Natural killer cell (primary cell): Measurements from ENCODE around the gene KIF5B. TPM values are rescaled to one million over a fixed set of nuclear protein-coding genes. Genes with fewer than 3 reads are reported as not detected.
"Not testable (repeated sequence)": the region's sequence is repeated elsewhere in the genome, so short reads cannot be mapped to it uniquely, and the experiment has no call there.

Source experiments
- ATAC-seq, 3 donors: fragments of 150-1000 bp in 2 of 3; fragments of 200-7000 bp in 1 of 3; cut with Tn5 transposase; 1 replicate in 1 of 3; 2 replicates in 2 of 3; pipeline ENCODE4 v1.10.0; 2021; ENCODE audit warnings: mild to moderate bottlenecking in 2 of 3, moderate library complexity in 2 of 3
- DNase-seq, 2 donors: peaks; one replicate each; pipeline versions ENCODE4 v3.0.0 to v3.0.0-alpha.2; 2013 to 2021; ENCODE audit warnings: mixed read lengths in 1 of 2
- H3K27ac ChIP-seq: one replicate; pipeline ENCODE4 v1.5.1; 2013; ENCODE audit warnings: mild to moderate bottlenecking, low read length
- H3K27me3 ChIP-seq: one replicate; pipeline ENCODE4 v1.6.1; 2013; ENCODE audit warnings: low read length; ENCODE audit not compliant: control insufficient read depth, insufficient read depth
- H3K36me3 ChIP-seq: one replicate; pipeline ENCODE4 v1.6.1; 2013; ENCODE audit warnings: low read length; ENCODE audit not compliant: control insufficient read depth, insufficient read depth
- H3K4me1 ChIP-seq: one replicate; pipeline ENCODE4 v1.6.1; 2013; ENCODE audit warnings: low read length; ENCODE audit not compliant: control insufficient read depth, insufficient read depth
- H3K4me3 ChIP-seq: one replicate; pipeline ENCODE4 v1.5.1; 2013; ENCODE audit warnings: low read length
- H3K9me3 ChIP-seq: one replicate; pipeline ENCODE4 v1.6.1; 2013; ENCODE audit warnings: low read length; ENCODE audit not compliant: control insufficient read depth, insufficient read depth
- H3K27ac Mint-ChIP-seq, 2 donors: one replicate each; pipeline ENCODE4 v1.8.0; 2022; ENCODE audit warnings: mild to moderate bottlenecking in 2 of 2, mixed read lengths in 2 of 2, moderate library complexity in 1 of 2
- H3K27me3 Mint-ChIP-seq, 2 donors: one replicate each; pipeline ENCODE4 v1.8.0; 2022; ENCODE audit warnings: low read depth in 2 of 2, mixed read lengths in 2 of 2
- H3K36me3 Mint-ChIP-seq: one replicate; pipeline ENCODE4 v1.8.0; 2022; ENCODE audit warnings: mixed read lengths
- H3K4me1 Mint-ChIP-seq, 2 donors: one replicate each; pipeline ENCODE4 v1.8.0; 2022; ENCODE audit warnings: mixed read lengths in 2 of 2
- H3K4me3 Mint-ChIP-seq: one replicate; pipeline ENCODE4 v1.8.0; 2022; ENCODE audit warnings: mild to moderate bottlenecking, moderate library complexity, mixed read lengths
- H3K9me3 Mint-ChIP-seq, 2 donors: one replicate each; pipeline ENCODE4 v1.8.0; 2022; ENCODE audit warnings: mixed read lengths in 2 of 2
- WGBS: methylation state at CpG from one replicate; pipeline ENCODE4 v1.1.7; 2013; ENCODE audit warnings: missing lambda C conversion rate; ENCODE audit not compliant: insufficient coverage; 5-methylcytosine and 5-hydroxymethylcytosine counted together
- intact Hi-C: fragments of 100-400 bp; cut with micrococcal nuclease; formaldehyde crosslinking; loops from one replicate; pipeline ENCODE4 v1.14.2; 2022
- total RNA-seq, 4 donors: library from RNA; stranded (reverse); fragments of 120-200 nt in 1 of 4; gene quantifications; one replicate each; pipeline versions ENCODE4 v1.2.3 to v1.2.4, GENCODE V29; 2013 to 2022
- TF ChIP-seq, protein P1 (sequence below): fragments of 200-600 bp; IDR thresholded peaks from one replicate; pipeline ENCODE4 v1.8.0; 2022; ENCODE audit warnings: antibody characterized with exemption

The KIF5B gene
- total RNA-seq, 3 donors from 2014 or later (not counting 1 experiment from before 2014, with no cell fraction given) = 51.0 to 64.2 (median 61.1) TPM

DNA sequence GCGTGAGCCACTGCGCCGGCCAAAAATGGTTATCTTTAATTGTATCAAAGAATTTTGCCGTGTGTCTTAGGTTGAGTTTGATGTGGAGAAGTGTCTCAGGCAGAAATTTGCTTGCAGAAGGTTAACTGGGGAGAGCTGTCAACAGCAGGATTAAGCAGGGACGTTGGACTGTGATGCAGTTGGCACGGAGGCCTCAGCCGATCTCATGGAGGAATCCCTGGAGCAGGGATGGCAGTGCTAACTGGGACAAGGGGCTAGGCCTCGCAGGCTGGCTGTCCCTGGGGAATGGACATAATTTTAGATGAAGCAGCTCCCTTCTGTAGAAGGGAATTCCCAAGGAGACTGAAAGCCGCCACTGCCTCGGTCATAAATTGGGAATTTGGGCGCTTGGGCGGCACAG is 12.3 kb upstream of the KIF5B start:
- H3K9me3 Mint-ChIP-seq = no peaks in the 10 kb centered on the region
- 86% methylated on average over 12 of the region's 12 CpGs for WGBS

DNA sequence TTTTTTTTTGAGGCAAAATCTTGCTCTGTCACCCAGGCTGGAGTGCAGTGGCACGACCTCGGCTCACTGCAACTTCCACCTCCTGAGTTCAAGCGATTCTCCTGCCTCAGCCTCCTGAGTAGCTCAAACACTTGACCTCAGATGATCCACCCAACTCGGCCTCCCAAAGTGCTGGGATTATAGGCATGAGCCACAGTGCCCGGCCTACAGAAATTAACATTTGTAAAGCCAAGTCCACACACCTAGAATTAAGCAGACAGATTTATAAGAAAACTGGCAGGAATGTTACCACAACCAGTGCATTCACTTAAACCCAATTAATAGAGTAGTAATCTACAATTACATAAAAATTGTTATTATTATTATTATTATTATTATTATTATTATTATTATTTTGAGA is 11.7 kb upstream of the KIF5B start:
- WGBS = 91% methylated on average over 5 of the region's 5 CpGs
- not testable (repeated sequence) for H3K4me1 Mint-ChIP-seq

More for the DNA sequence above, 12.3 kb upstream of the KIF5B start:
- intact Hi-C loops = no loop called here
- Mint-ChIP-seq H3K4me3 (no peak overlapping the region), H3K36me3 (no peaks in the 10 kb centered on the region), H3K27me3 (peaks cover 0 to 7% of the 10 kb centered on the region in 2 donors), H3K27ac (no peak overlapping the region), H3K4me1 (no peaks in the 10 kb centered on the region)
- Histone ChIP-seq H3K4me1 (no peaks in the 10 kb centered on the region), H3K36me3 (no peaks in the 10 kb centered on the region), H3K4me3 (no peak overlapping the region), H3K9me3 (no peaks in the 10 kb centered on the region), H3K27ac (no peak overlapping the region), H3K27me3 (no peaks in the 10 kb centered on the region)
- DNase-seq (no peak), ATAC-seq (no peak)
- TF ChIP-seq, protein P1, sequence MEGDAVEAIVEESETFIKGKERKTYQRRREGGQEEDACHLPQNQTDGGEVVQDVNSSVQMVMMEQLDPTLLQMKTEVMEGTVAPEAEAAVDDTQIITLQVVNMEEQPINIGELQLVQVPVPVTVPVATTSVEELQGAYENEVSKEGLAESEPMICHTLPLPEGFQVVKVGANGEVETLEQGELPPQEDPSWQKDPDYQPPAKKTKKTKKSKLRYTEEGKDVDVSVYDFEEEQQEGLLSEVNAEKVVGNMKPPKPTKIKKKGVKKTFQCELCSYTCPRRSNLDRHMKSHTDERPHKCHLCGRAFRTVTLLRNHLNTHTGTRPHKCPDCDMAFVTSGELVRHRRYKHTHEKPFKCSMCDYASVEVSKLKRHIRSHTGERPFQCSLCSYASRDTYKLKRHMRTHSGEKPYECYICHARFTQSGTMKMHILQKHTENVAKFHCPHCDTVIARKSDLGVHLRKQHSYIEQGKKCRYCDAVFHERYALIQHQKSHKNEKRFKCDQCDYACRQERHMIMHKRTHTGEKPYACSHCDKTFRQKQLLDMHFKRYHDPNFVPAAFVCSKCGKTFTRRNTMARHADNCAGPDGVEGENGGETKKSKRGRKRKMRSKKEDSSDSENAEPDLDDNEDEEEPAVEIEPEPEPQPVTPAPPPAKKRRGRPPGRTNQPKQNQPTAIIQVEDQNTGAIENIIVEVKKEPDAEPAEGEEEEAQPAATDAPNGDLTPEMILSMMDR = no peak

DNA sequence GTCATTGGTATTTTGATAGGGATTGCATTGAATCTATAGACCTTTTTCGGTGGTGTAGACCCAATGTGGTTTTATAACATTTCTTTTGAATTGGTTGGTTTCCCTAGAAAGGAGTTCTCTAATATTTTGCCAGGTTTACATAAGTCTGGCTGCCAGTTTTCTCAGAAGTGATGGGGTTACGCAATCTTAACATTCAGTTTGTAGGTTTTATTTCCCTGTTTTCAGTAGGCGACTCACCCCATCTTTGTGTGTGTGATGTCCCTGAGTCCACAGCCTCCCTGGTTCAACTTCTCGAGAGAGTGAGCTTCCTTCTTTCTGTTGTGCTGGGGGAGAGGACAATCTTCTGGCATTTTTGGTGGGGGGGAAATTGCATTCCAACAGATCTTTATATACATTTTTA is 9.6 kb upstream of the KIF5B start:
- Mint-ChIP-seq H3K36me3 (no peaks in the 10 kb centered on the region), H3K9me3 (no peaks in the 10 kb centered on the region), H3K4me3 (no peak overlapping the region), H3K4me1 (no peaks in the 10 kb centered on the region), H3K27ac (no peak overlapping the region), H3K27me3 (peaks cover 0 to 7% of the 10 kb centered on the region in 2 donors)
- no peaks in the 10 kb centered on the region for H3K9me3 ChIP-seq
- H3K36me3 ChIP-seq = no peaks in the 10 kb centered on the region
- WGBS = 50% methylated on average over 4 of the region's 4 CpGs
- no peaks in the 10 kb centered on the region for H3K27me3 ChIP-seq
- no peak overlapping the region for H3K4me3 ChIP-seq
- intact Hi-C loops = no loop called here
- no peak overlapping the region for H3K27ac ChIP-seq
- DNase-seq (no peak), ATAC-seq (no peak)
- TF ChIP-seq, protein P1 = no peak
- H3K4me1 ChIP-seq = no peaks in the 10 kb centered on the region

More for the DNA sequence above, 11.7 kb upstream of the KIF5B start:
- ATAC-seq, H3K36me3 ChIP-seq, H3K27ac ChIP-seq, H3K4me3 ChIP-seq, H3K27me3 ChIP-seq, H3K4me1 ChIP-seq, H3K36me3 Mint-ChIP-seq, DNase-seq, intact Hi-C loops, H3K9me3 ChIP-seq, H3K9me3 Mint-ChIP-seq, H3K27ac Mint-ChIP-seq, H3K4me3 Mint-ChIP-seq, H3K27me3 Mint-ChIP-seq: not testable (repeated sequence)

DNA sequence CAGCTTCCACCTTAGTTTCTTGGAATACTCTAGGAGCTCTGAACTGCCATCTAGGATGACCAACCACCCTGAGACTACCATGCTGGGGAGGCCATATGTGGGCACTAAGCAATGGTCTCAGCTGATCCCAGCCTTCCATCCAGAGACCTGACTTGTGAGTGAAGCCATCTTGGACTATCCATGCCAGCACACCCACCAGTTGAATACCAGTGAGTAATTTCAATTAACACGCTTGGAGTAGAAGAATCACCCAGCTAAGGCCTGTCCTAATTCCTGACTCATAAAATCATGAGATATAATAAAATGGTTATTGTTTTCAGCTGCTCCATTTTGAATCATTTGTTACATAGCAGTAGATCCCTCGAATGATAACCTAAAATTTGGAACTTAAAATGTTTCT is 5.2 kb upstream of the KIF5B start:
- ATAC-seq = no peak
- Mint-ChIP-seq H3K27me3 (peaks cover 0 to 7% of the 10 kb centered on the region in 2 donors), H3K36me3 (no peaks in the 10 kb centered on the region), H3K4me3 (no peak overlapping the region), H3K4me1 (peaks cover 8 to 10% of the 10 kb centered on the region in 2 donors), H3K27ac (no peak overlapping the region), H3K9me3 (no peaks in the 10 kb centered on the region)
- Histone ChIP-seq H3K27ac (no peak overlapping the region), H3K4me1 (peaks cover 7% of the 10 kb centered on the region), H3K27me3 (no peaks in the 10 kb centered on the region), H3K36me3 (no peaks in the 10 kb centered on the region), H3K4me3 (no peak overlapping the region), H3K9me3 (no peaks in the 10 kb centered on the region)
- TF ChIP-seq, protein P1 = no peak
- intact Hi-C loops = no loop called here
- WGBS = 100% methylated on average over 1 of the region's 2 CpGs
- DNase-seq = no peak
